CD4-positive, alpha-beta T cell treated with Interleukin-12 subunit alpha and Interleukin-12 subunit beta, for 1 hour (primary cell): ENCODE results near the gene PAQR8.

Source experiments
- DNase-seq: peaks from one replicate; pipeline ENCODE4 v3.0.0-alpha.2; 2020

Gene PAQR8, protein sequence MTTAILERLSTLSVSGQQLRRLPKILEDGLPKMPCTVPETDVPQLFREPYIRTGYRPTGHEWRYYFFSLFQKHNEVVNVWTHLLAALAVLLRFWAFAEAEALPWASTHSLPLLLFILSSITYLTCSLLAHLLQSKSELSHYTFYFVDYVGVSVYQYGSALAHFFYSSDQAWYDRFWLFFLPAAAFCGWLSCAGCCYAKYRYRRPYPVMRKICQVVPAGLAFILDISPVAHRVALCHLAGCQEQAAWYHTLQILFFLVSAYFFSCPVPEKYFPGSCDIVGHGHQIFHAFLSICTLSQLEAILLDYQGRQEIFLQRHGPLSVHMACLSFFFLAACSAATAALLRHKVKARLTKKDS

DNA sequence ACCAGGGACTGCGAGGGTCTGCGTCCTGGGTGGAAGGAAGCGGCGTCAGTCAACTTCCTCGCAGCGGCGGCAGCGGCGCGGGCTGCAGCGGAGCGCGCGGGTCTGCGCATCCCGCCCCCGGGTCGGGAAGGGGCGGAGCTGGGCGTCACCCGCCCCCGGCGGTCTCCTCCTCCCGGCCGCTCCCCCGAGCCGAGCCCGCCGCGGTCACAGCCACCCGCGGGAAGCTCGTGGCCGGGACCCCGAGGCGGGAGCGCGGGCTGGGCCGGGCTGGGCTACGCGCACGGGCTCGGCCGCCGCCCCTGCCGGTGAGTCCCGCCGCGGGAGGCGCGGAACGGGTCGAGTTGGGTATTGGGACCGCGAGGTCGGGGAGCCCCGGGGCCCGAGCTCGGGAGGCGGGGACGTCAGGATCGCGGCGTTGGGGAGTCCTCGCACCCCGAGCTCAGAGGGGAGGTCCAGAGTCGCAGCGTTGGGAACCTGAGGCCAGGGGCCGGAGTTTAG, at the start of gene PAQR8:
TSS of gene PAQR8 (plus strand) at position 207 of the 498 bp plus-strand sequence. CDS start 41,063 bp downstream, outside the sequence.
- peak; percentile 86 for DNase-seq

DNA sequence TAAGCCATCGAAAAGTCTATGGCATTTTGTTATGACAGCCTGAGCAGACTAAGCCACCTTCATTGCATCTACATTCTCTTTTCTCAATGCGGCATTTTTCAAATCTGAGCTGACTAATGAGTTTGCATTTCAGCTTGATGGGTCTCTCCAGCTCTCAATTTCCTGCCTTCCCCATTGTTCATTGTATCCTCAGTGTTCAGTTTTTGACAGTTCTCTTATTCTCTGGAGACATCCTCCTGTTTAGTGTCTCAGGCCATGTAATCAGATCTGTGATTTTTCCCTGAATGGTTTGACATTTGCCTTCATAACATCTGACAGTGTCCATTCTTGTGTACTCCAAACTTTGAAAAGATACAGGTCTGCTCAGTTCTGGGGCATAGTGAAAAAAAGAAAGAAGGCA, 49.5 kb upstream of the PAQR8 start:
- no peak for DNase-seq

GRCh38 chr6:52314752-52315151, 47.2 kb upstream of the PAQR8 start:
- no peak for DNase-seq

DNA sequence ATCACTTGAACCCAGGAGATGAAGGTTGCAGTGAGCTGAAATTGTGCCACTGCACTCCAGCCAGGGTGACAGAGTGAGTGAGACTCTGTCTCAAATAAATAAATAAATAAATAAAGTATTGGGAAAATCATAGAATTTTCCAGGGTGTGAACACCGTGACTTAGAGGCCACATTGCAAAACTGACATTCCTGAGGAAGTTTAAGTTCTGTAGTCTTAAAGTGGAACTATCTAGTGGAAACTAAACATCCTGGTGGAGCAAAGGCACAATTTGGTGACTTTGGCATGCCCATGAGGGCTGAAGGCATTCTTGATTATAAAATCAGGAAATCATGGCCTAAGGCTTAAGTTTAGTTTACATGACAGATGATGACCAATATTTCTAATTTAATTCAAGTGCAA, 44.7 kb upstream of the PAQR8 start:
- no peak for DNase-seq

DNA sequence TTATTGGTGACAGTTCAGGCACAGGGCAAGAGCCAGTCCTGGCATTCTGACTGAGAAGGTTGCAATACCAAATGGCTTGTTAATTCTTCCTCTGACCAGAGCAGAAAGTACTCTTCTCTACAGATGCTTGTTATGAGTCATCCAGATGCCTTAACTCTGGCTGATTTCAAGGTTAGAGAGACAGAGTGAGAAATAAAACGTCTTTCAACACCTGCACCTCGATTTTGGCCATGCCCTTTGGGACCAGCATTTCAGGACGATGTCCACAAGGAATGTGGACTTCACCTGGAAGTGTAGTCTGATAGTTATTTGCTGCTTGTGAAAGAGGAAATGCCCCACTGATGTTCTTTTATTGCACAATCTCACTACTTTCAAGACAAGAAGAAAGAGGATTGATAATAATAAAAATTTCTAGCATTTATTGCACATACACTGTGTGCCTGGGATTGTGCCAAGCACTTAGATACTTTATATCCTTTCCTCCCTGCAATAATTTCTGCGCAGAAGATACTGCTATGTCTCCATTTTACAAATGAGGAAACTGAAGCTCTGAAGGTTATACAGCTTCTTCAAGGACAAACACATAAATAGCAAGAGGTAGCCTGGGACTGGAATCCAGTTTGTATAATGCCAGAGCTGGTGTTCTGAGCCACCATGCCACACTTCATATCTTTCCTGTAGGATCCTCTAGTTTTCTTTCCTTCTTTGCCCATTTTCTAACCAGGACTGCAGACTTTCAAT, 43.9 kb upstream of the PAQR8 start:
- DNase-seq: no peak

GRCh38 chr6:52324189-52324588, 37.8 kb upstream of the PAQR8 start:
- no peak for DNase-seq

- no peak for DNase-seq
Observed at GRCh38 chr6:52325695-52326471, 36.1 kb upstream of the PAQR8 start.

GRCh38 chr6:52326540-52327364, 35.2 kb upstream of the PAQR8 start:
- no peak for DNase-seq

DNA sequence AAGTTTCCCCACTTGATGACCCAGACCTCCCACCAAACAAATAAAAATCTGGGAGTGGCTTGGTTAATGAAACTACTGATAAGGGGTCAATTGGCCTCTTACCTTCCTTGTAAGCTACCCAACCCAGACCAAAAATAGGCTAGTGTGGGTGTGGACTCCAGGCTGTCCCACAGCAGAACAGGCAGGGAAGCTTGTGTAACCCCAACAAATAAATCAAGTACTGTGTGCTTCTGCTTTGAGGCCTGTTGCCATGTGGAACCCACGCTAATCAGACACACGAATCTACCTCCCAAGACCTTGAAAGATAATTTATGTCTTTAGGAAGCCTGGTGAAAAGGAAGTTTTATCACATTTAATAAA, 33.7 kb upstream of the PAQR8 start:
- DNase-seq: no peak

- no peak for DNase-seq
Observed at GRCh38 chr6:52328729-52329128, 33.2 kb upstream of the PAQR8 start.

DNA sequence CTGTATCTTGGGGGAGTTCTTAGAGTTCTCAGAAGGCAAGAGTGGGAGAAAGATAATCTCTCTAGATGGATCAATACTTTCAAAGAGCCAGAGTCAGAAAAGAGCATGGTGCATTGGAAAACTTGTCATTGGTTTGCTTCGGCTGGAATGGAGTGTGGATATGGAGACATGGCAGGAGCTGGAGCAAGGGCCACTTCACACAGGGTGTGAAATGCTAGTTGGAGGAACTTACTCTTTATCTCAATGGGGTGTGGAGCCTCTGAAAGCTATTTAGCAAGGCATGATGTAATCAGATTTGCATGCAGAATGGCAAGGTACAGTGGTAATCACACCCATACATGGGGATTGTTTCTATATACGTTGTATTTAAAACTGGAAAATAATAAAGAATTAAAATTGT, 31.5 kb upstream of the PAQR8 start:
- DNase-seq: no peak

GRCh38 chr6:52331793-52332457, 30.0 kb upstream of the PAQR8 start:
- no peak for DNase-seq

GRCh38 chr6:52333840-52334200, 28.1 kb upstream of the PAQR8 start:
- peak; percentile 63 for DNase-seq

GRCh38 chr6:52335576-52335975, 26.4 kb upstream of the PAQR8 start:
- no peak for DNase-seq

- DNase-seq: no peak
Observed at GRCh38 chr6:52336919-52337561, 24.9 kb upstream of the PAQR8 start.

GRCh38 chr6:52337633-52338290, 24.2 kb upstream of the PAQR8 start:
- DNase-seq: no peak

DNA sequence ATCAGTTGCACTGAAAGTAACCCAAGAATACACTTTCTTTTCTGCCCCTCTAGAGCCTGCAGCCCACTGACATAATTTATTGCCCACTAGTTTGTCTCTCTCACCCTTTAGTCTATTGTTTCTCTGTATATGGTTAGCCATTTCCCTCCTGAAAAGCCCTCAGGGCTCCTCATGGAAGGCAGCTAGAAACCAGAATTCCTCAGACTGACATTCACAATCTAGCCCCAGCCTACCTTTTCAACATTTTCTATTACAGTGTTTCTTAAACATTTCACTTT, 21.4 kb upstream of the PAQR8 start:
- no peak for DNase-seq

- DNase-seq: no peak
Observed at GRCh38 chr6:52341561-52342260, 20.2 kb upstream of the PAQR8 start.

DNA sequence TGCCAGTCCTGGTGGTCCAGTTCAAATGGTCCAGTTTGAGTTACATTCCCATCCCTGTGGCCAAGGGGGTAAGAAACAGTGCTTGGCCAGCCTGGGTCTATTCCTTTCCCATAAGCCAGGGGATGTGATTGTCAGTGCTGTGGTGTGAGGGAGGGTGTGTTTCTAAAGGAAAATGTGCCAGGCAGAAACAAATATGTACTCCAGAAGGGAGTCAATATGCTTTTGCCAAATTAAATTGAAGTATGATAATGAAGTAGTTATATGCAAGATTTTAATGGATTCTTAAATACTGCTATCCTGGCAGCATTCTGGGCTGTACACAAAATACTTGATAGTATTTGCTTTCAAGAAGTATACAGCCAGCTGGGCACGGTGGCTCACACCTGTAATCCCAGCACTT, 16.6 kb upstream of the PAQR8 start:
- no peak for DNase-seq

DNA sequence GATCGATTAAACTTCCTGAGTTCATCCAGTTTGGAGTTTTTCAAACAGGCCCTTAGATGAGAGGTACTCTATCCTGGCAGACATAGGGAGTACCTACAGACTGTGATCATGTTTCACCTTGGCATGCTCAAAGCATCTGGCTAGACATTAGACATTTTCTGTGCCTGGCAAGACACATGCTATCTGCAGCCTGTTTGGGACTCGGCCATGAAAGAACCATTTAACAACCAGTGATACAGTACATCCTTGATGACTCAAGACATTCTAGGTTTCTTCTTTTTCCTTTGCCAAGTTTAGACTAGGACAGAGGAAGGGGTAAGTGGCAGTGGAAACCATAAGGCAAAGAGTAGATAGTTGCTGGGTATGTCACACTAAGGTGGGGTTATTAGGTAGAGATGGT, 15.4 kb upstream of the PAQR8 start:
- DNase-seq: no peak

DNA sequence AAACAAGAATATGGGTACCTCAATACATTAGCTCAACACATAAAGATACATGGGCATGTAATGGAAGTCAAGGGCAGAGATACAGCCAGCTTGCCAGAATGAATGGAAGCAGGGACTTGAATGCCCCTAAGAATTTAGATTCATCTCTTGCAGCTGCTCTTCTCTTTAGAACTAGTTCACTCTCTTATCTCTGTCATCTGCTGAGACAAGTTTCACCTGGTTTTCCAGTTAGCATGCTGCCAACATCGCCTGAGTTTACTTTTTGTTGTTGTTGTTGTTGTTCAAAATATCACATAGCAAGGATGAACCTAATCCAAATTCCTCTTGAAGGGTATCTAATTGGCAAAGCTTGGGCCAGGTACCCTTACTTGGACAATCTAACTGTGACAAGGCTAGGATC, 14.1 kb upstream of the PAQR8 start:
- DNase-seq: no peak
